Lower leg skin (tissue), 3 donors: ENCODE measurements around the gene ARID1B.

Experiments used
- POLR2A ChIP-seq, 2 donors: fragments of 450-650 bp; IDR thresholded peaks; one replicate each; pipeline ENCODE4 v1.6.1; 2016 to 2017; ENCODE audit warnings: antibody characterized with exemption in 2 of 2, mild to moderate bottlenecking in 1 of 2, moderate library complexity in 1 of 2
- TF ChIP-seq, protein P1 (sequence below), 3 donors: fragments of 450-650 bp; IDR thresholded peaks; one replicate each; pipeline ENCODE4 v1.5.1; 2016; ENCODE audit warnings: antibody characterized with exemption in 3 of 3, mild to moderate bottlenecking in 3 of 3, moderate library complexity in 2 of 3

- TF ChIP-seq, protein P1, sequence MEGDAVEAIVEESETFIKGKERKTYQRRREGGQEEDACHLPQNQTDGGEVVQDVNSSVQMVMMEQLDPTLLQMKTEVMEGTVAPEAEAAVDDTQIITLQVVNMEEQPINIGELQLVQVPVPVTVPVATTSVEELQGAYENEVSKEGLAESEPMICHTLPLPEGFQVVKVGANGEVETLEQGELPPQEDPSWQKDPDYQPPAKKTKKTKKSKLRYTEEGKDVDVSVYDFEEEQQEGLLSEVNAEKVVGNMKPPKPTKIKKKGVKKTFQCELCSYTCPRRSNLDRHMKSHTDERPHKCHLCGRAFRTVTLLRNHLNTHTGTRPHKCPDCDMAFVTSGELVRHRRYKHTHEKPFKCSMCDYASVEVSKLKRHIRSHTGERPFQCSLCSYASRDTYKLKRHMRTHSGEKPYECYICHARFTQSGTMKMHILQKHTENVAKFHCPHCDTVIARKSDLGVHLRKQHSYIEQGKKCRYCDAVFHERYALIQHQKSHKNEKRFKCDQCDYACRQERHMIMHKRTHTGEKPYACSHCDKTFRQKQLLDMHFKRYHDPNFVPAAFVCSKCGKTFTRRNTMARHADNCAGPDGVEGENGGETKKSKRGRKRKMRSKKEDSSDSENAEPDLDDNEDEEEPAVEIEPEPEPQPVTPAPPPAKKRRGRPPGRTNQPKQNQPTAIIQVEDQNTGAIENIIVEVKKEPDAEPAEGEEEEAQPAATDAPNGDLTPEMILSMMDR (IDR thresholded peaks at IDR 0.05): no peak
- TF ChIP-seq POLR2A (IDR thresholded peaks at IDR 0.05): no peak
These were observed 199.3 kb downstream of the ARID1B start for GRCh38 chr6:156976216-156977127.
